HEK293 (cell line): ENCODE data around the gene GDAP1L1.

Experiments used
- CTCF ChIP-seq: fragments of 450-650 bp; formaldehyde crosslinking; IDR thresholded peaks from 2 replicates; pipeline ENCODE4 v1.5.1; 2016; ENCODE audit warnings: missing biosample characterization, missing genetic modification characterization
- ELK4 ChIP-seq: IDR thresholded peaks from 2 replicates; pipeline ENCODE4 v1.6.1; 2011; ENCODE audit warnings: mild to moderate bottlenecking, low read depth, low read length, borderline replicate concordance
- PATZ1 ChIP-seq: fragments of 450-650 bp; formaldehyde crosslinking; IDR thresholded peaks from 2 replicates; pipeline ENCODE4 v1.5.1; 2016; ENCODE audit warnings: missing biosample characterization, missing genetic modification characterization
- YY1 ChIP-seq: fragments of 450-650 bp; formaldehyde crosslinking; IDR thresholded peaks from 2 replicates; pipeline ENCODE4 v1.5.1; 2018; ENCODE audit warnings: missing biosample characterization, missing genetic modification characterization
- ZBTB26 ChIP-seq: fragments of 450-650 bp; formaldehyde crosslinking; optimal IDR thresholded peaks from 2 replicates; pipeline ENCODE3; 2016; ENCODE audit warnings: missing biosample characterization, mild to moderate bottlenecking, missing genetic modification characterization
- ZNF138 ChIP-seq: fragments of 450-650 bp; formaldehyde crosslinking; IDR thresholded peaks from 2 replicates; pipeline ENCODE4 v1.5.1; 2016; ENCODE audit warnings: missing biosample characterization, missing genetic modification characterization, borderline replicate concordance
- ZNF274 ChIP-seq, 2 experiments: fragments of 200-500 bp in 1 of 2; fragments of 450-650 bp in 1 of 2; sonication (Bioruptor generic) in 1 of 2; formaldehyde crosslinking in 1 of 2; IDR thresholded peaks; 2 replicates each; pipeline versions ENCODE4 v1.5.1 to v1.6.1; 2014 to 2016; ENCODE audit warnings: borderline replicate concordance in 1 of 2, inconsistent platforms in 1 of 2, low read length in 1 of 2, missing biosample characterization in 1 of 2, missing genetic modification characterization in 1 of 2
- ZNF521 ChIP-seq: fragments of 450-650 bp; formaldehyde crosslinking; IDR thresholded peaks from 2 replicates; pipeline ENCODE4 v1.5.1; 2017; ENCODE audit warnings: missing biosample characterization, mild to moderate bottlenecking, missing genetic modification characterization
- ZNF549 ChIP-seq: fragments of 450-650 bp; IDR thresholded peaks from 2 replicates; pipeline ENCODE4 v1.5.1; 2018; ENCODE audit warnings: missing biosample characterization, missing genetic modification characterization, mild to moderate bottlenecking, inconsistent platforms, moderate library complexity
- ZNF561 ChIP-seq: fragments of 450-650 bp; IDR thresholded peaks from 2 replicates; pipeline ENCODE4 v1.5.1; 2018; ENCODE audit warnings: missing biosample characterization, missing genetic modification characterization, borderline replicate concordance
- ZNF658 ChIP-seq: fragments of 450-650 bp; formaldehyde crosslinking; IDR thresholded peaks from 2 replicates; pipeline ENCODE4; 2016; ENCODE audit warnings: missing biosample characterization, missing genetic modification characterization
- ZNF704 ChIP-seq: fragments of 450-650 bp; formaldehyde crosslinking; IDR thresholded peaks from 2 replicates; pipeline ENCODE4 v1.5.1; 2016; ENCODE audit warnings: missing biosample characterization, missing genetic modification characterization

GRCh38 chr20:44304383-44304782 is 57.3 kb downstream of the GDAP1L1 start:
- TF ChIP-seq CTCF (no peak), ZNF704 (no peak), PATZ1 (tag by site-specific recombination) (no peak), ZNF521 (tag by site-specific recombination) (no peak), ZNF549 (tag by site-specific recombination) (no peak), YY1 (tag by site-specific recombination) (no peak), ZNF658 (tag by site-specific recombination) (no peak), ZNF138 (no peak), ZNF561 (tag by site-specific recombination) (no peak), ZBTB26 (no peak), ELK4 (no peak), ZNF274 (IDR thresholded peaks at IDR 0.05; ENCODE audit: low read length) (no peak), ZNF274 (tag by site-specific recombination; IDR thresholded peaks at IDR 0.05; ENCODE audit: borderline replicate concordance) (no peak)
